Limb (tissue), 2 donors: ENCODE results near the gene KIAA1958.

ENCODE experiments used
- DNase-seq, 2 donors: peaks; one replicate each; pipeline ENCODE4 v3.0.0-alpha.2; 2016; ENCODE audit errors: extremely low spot score in 2 of 2

KIAA1958 gene

GRCh38 chr9:112717661-112718331 lies 231.2 kb downstream of the KIAA1958 start, which contains the start of gene INIP:
Gene INIP, minus strand, starts transcription at chr9:112718117. Its CDS starts 1,632 bp downstream, at chr9:112716485.
- DNase-seq: peak; percentile 94 to 95
